ENCODE data around the gene MGAT4A.

Gene MGAT4A

DNA sequence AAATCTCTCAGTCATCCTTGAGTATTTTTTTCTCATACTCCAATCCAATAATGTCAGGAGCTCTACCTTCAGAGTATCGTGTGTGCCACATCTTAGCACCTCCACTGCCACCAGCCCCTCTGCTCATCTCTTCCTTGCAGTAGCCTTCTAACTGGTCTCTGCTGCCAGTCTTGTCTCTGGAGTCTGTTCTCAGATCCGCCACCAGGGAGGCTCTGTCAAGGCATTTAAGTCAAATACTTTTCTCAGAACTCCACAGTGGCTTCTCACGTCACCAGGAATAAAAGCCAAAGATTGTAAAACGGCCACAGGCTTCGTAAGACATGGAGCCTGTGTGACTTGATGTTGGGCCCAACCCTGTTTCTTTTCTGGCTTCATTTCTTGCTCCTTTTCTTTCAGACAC lies 115.5 kb downstream of the MGAT4A start:
- TF ChIP-seq EZH2 (optimal IDR thresholded peaks at IDR 0.05; ENCODE audit: low read depth, low read length): no peak
- 0 out of 2 replicates have a peak, but pooled peaks have one; percentile 3 for TF ChIP-seq CTCF (IDR thresholded peaks at IDR 0.05; ENCODE audit: low read length)
- Histone ChIP-seq H3K4me3 (ENCODE audit: low read length) (no peak overlapping the region), H3K9me3 (replicated peaks; ENCODE audit: insufficient read depth, low read length) (no peaks in the 10 kb centered on the region), H3K27me3 (replicated peaks; ENCODE audit: insufficient read depth, low read length) (no peaks in the 10 kb centered on the region), H3K9me2 (replicated peaks; ENCODE audit: insufficient read depth, low read length) (no peaks in the 10 kb centered on the region), H3F3A (ENCODE audit: insufficient read depth, low read length) (no peaks in the 10 kb centered on the region), H3K36me3 (replicated peaks; ENCODE audit: insufficient read depth, low read length) (no peaks in the 10 kb centered on the region; the same call in 1 of the 2 replicates), H3K79me2 (ENCODE audit: low read length) (0 out of 2 replicates have a peak, but pooled peaks cover 9% of the 10 kb centered on the region), H3K9ac (ENCODE audit: low read length) (no peak overlapping the region), H3K27ac (ENCODE audit: low read length) (no peak overlapping the region), H3K4me2 (ENCODE audit: low read depth, low read length) (no peak overlapping the region), H4K20me1 (ENCODE audit: insufficient read depth, low read length) (no peaks in the 10 kb centered on the region), H3K4me1 (ENCODE audit: low read length) (no peaks in the 10 kb centered on the region), H2AFZ (ENCODE audit: low read length) (no peak overlapping the region)
- DNase-seq: no peak

- no peaks in the 10 kb centered on the region for H3K27me3 ChIP-seq (replicated peaks; ENCODE audit: insufficient read depth, low read length)
- no peaks in the 10 kb centered on the region for H4K20me1 ChIP-seq (ENCODE audit: insufficient read depth, low read length)
- no peak overlapping the region for H3K27ac ChIP-seq (ENCODE audit: low read length)
- TF ChIP-seq EZH2phosphoT487 (IDR thresholded peaks at IDR 0.05; ENCODE audit: low read length) (no peak), EZH2 (optimal IDR thresholded peaks at IDR 0.05; ENCODE audit: low read depth, low read length) (no peak), CTCF (IDR thresholded peaks at IDR 0.05; ENCODE audit: low read length) (no peak)
- H3K9ac ChIP-seq (ENCODE audit: low read length): no peak overlapping the region
- H2AFZ ChIP-seq (ENCODE audit: low read length): no peak overlapping the region
- DNase-seq: no peak
- peaks cover 6% of the 10 kb centered on the region for H3K4me1 ChIP-seq (ENCODE audit: low read length)
- H3K4me2 ChIP-seq (ENCODE audit: low read depth, low read length): no peak overlapping the region
- H3F3A ChIP-seq (ENCODE audit: insufficient read depth, low read length): no peaks in the 10 kb centered on the region
- H3K4me3 ChIP-seq (ENCODE audit: low read length): no peak overlapping the region
- peaks cover 22% of the 10 kb centered on the region for H3K79me2 ChIP-seq (ENCODE audit: low read length)
- no peaks in the 10 kb centered on the region; the same call in 1 of the 2 replicates for H3K36me3 ChIP-seq (replicated peaks; ENCODE audit: insufficient read depth, low read length)
- no peaks in the 10 kb centered on the region for H3K9me2 ChIP-seq (replicated peaks; ENCODE audit: insufficient read depth, low read length)
- no peaks in the 10 kb centered on the region for H3K9me3 ChIP-seq (replicated peaks; ENCODE audit: insufficient read depth, low read length)
Measured at GRCh38 chr2:98614024-98614739, 116.8 kb downstream of the MGAT4A start.

GRCh38 chr2:98608962-98609604 lies 121.8 kb downstream of the MGAT4A start:
- H2AFZ ChIP-seq (ENCODE audit: low read length): peak overlapping the region; percentile 77
- H3K79me2 ChIP-seq (ENCODE audit: low read length): peaks cover 50% of the 10 kb centered on the region
- H3K4me3 ChIP-seq (ENCODE audit: low read length): peak overlapping the region; percentile 98
- no peaks in the 10 kb centered on the region for H4K20me1 ChIP-seq (ENCODE audit: insufficient read depth, low read length)
- no peaks in the 10 kb centered on the region for H3K9me3 ChIP-seq (replicated peaks; ENCODE audit: insufficient read depth, low read length)
- no peaks in the 10 kb centered on the region; the same call in 1 of the 2 replicates for H3K36me3 ChIP-seq (replicated peaks; ENCODE audit: insufficient read depth, low read length)
- TF ChIP-seq CTCF (IDR thresholded peaks at IDR 0.05; ENCODE audit: low read length): no peak
- peak overlapping the region; percentile 97 for H3K9ac ChIP-seq (ENCODE audit: low read length)
- peaks cover 5% of the 10 kb centered on the region for H3F3A ChIP-seq (ENCODE audit: insufficient read depth, low read length)
- H3K27ac ChIP-seq (ENCODE audit: low read length): peak overlapping the region; percentile 76
- H3K4me1 ChIP-seq (ENCODE audit: low read length): peaks cover 13% of the 10 kb centered on the region
- peak overlapping the region; percentile 85 for H3K4me2 ChIP-seq (ENCODE audit: low read depth, low read length)
- DNase-seq: peak; percentile 12
- H3K9me2 ChIP-seq (replicated peaks; ENCODE audit: insufficient read depth, low read length): no peaks in the 10 kb centered on the region
- H3K27me3 ChIP-seq (replicated peaks; ENCODE audit: insufficient read depth, low read length): no peaks in the 10 kb centered on the region

All from MM.1S (cell line).